Measurements from ENCODE around the gene THSD4.

The THSD4 gene

DNA sequence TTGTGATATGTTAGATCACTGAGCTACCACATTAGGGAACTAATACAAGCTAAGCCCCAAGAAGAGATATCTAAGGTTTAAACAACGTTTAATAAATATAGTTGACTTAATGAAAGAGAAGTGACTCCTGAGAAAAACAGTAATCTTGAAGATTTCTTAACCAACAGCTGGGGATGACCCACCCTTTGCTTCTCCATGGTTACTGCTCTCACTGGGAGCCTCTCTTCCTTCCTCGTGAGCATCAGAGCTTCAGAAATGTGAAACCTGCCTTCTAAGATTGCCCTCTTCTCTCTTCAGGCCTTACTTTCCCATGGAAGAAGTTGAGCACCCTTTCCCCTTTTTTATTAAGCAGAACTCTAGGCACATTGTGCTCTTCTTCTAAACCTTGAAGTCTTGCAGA is 562.9 kb downstream of the THSD4 start:
- DNase-seq (ENCODE audit: low read depth in 1 of 2, low spot score in 1 of 2), result no peak
- H3K27ac ChIP-seq (replicated peaks), result no peak overlapping the region
- H3K4me3 ChIP-seq (replicated peaks; ENCODE audit: insufficient read depth, low read length), result no peak overlapping the region
- peaks cover 3% of the 10 kb centered on the region for H3K27me3 ChIP-seq (ENCODE audit: insufficient read depth, poor library complexity, severe bottlenecking)
- TF ChIP-seq SPI1 (IDR thresholded peaks at IDR 0.05; ENCODE audit: borderline replicate concordance, low read depth), result no peak
- TF ChIP-seq GABPA (IDR thresholded peaks at IDR 0.05; ENCODE audit: low read depth), result no peak
- TF ChIP-seq, protein P1, sequence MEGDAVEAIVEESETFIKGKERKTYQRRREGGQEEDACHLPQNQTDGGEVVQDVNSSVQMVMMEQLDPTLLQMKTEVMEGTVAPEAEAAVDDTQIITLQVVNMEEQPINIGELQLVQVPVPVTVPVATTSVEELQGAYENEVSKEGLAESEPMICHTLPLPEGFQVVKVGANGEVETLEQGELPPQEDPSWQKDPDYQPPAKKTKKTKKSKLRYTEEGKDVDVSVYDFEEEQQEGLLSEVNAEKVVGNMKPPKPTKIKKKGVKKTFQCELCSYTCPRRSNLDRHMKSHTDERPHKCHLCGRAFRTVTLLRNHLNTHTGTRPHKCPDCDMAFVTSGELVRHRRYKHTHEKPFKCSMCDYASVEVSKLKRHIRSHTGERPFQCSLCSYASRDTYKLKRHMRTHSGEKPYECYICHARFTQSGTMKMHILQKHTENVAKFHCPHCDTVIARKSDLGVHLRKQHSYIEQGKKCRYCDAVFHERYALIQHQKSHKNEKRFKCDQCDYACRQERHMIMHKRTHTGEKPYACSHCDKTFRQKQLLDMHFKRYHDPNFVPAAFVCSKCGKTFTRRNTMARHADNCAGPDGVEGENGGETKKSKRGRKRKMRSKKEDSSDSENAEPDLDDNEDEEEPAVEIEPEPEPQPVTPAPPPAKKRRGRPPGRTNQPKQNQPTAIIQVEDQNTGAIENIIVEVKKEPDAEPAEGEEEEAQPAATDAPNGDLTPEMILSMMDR (IDR thresholded peaks at IDR 0.05; ENCODE audit: insufficient read depth, low read length), result no peak
- TF ChIP-seq, protein P2, sequence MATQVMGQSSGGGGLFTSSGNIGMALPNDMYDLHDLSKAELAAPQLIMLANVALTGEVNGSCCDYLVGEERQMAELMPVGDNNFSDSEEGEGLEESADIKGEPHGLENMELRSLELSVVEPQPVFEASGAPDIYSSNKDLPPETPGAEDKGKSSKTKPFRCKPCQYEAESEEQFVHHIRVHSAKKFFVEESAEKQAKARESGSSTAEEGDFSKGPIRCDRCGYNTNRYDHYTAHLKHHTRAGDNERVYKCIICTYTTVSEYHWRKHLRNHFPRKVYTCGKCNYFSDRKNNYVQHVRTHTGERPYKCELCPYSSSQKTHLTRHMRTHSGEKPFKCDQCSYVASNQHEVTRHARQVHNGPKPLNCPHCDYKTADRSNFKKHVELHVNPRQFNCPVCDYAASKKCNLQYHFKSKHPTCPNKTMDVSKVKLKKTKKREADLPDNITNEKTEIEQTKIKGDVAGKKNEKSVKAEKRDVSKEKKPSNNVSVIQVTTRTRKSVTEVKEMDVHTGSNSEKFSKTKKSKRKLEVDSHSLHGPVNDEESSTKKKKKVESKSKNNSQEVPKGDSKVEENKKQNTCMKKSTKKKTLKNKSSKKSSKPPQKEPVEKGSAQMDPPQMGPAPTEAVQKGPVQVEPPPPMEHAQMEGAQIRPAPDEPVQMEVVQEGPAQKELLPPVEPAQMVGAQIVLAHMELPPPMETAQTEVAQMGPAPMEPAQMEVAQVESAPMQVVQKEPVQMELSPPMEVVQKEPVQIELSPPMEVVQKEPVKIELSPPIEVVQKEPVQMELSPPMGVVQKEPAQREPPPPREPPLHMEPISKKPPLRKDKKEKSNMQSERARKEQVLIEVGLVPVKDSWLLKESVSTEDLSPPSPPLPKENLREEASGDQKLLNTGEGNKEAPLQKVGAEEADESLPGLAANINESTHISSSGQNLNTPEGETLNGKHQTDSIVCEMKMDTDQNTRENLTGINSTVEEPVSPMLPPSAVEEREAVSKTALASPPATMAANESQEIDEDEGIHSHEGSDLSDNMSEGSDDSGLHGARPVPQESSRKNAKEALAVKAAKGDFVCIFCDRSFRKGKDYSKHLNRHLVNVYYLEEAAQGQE (IDR thresholded peaks at IDR 0.05; ENCODE audit: insufficient replicate concordance, low read depth), result no peak
- TF ChIP-seq POLR2AphosphoS5 (IDR thresholded peaks at IDR 0.05; ENCODE audit: low read depth), result no peak

- DNase-seq (ENCODE audit: low read depth in 1 of 2, low spot score in 1 of 2), result no peak
- peaks cover 3% of the 10 kb centered on the region for H3K27me3 ChIP-seq (ENCODE audit: insufficient read depth, poor library complexity, severe bottlenecking)
- no peak overlapping the region for H3K4me3 ChIP-seq (replicated peaks; ENCODE audit: insufficient read depth, low read length)
- TF ChIP-seq, protein P2 (IDR thresholded peaks at IDR 0.05; ENCODE audit: insufficient replicate concordance, low read depth), result no peak
- TF ChIP-seq SPI1 (IDR thresholded peaks at IDR 0.05; ENCODE audit: borderline replicate concordance, low read depth) (no peak), POLR2AphosphoS5 (IDR thresholded peaks at IDR 0.05; ENCODE audit: low read depth) (no peak), GABPA (IDR thresholded peaks at IDR 0.05; ENCODE audit: low read depth) (no peak)
- TF ChIP-seq, protein P1 (IDR thresholded peaks at IDR 0.05; ENCODE audit: insufficient read depth, low read length), result no peak
- no peak overlapping the region for H3K27ac ChIP-seq (replicated peaks)
These were observed 563.3 kb downstream of the THSD4 start for GRCh38 chr15:71678605-71679004.

- Histone ChIP-seq H3K27me3 (ENCODE audit: insufficient read depth, poor library complexity, severe bottlenecking) (peaks cover 3% of the 10 kb centered on the region), H3K4me3 (replicated peaks; ENCODE audit: insufficient read depth, low read length) (no peak overlapping the region), H3K27ac (replicated peaks) (no peak overlapping the region)
- TF ChIP-seq POLR2AphosphoS5 (IDR thresholded peaks at IDR 0.05; ENCODE audit: low read depth), result no peak
- no peak for TF ChIP-seq GABPA (IDR thresholded peaks at IDR 0.05; ENCODE audit: low read depth)
- TF ChIP-seq SPI1 (IDR thresholded peaks at IDR 0.05; ENCODE audit: borderline replicate concordance, low read depth), result no peak
- TF ChIP-seq, protein P1 (IDR thresholded peaks at IDR 0.05; ENCODE audit: insufficient read depth, low read length), result no peak
- TF ChIP-seq, protein P2 (IDR thresholded peaks at IDR 0.05; ENCODE audit: insufficient replicate concordance, low read depth), result no peak
- no peak for DNase-seq (ENCODE audit: low read depth in 1 of 2, low spot score in 1 of 2)
These were observed 564.0 kb downstream of the THSD4 start for GRCh38 chr15:71679223-71679792.

Data from HL-60 (cell line).